H9 (cell line): Measurements from ENCODE around the gene PDPK1. TPM values are rescaled to one million over a fixed set of nuclear protein-coding genes. Genes with fewer than 3 reads are reported as not detected.
"Not testable (repeated sequence)": the region's sequence is repeated elsewhere in the genome, so short reads cannot be mapped to it uniquely, and the experiment has no call there.

Experiments
- DNase-seq: peaks from one replicate; pipeline ENCODE4 v3.0.0-alpha.2; 2017
- H2AFZ ChIP-seq: one replicate; pipeline ENCODE4 v1.6.1; 2013; ENCODE audit warnings: mild to moderate bottlenecking, low read length, control low read depth, moderate library complexity
- H2AK5ac ChIP-seq: 2 replicates; pipeline ENCODE4 v1.6.1; 2013; ENCODE audit warnings: low read length, control low read depth, mixed read lengths; ENCODE audit not compliant: insufficient read length
- H2BK120ac ChIP-seq: one replicate; pipeline ENCODE4 v1.6.1; 2013; ENCODE audit warnings: low read depth, mild to moderate bottlenecking, low read length, control low read depth, inconsistent platforms; ENCODE audit not compliant: poor library complexity, severe bottlenecking
- H2BK12ac ChIP-seq: 2 replicates; pipeline ENCODE4 v1.6.1; 2013; ENCODE audit warnings: low read length, control low read depth, mixed read lengths, low read depth; ENCODE audit not compliant: insufficient read length
- H2BK15ac ChIP-seq: 2 replicates; pipeline ENCODE4 v1.6.1; 2013; ENCODE audit warnings: low read depth, low read length, control low read depth
- H2BK20ac ChIP-seq: one replicate; pipeline ENCODE4 v1.6.1; 2013; ENCODE audit warnings: low read depth, mild to moderate bottlenecking, low read length, control low read depth, inconsistent platforms; ENCODE audit not compliant: poor library complexity, severe bottlenecking
- H2BK5ac ChIP-seq: 2 replicates; pipeline ENCODE4 v1.6.1; 2013; ENCODE audit warnings: low read length, control low read depth, mixed read lengths; ENCODE audit not compliant: insufficient read length
- H3K14ac ChIP-seq: 2 replicates; pipeline ENCODE4 v1.6.1; 2013; ENCODE audit warnings: low read length, control low read depth; ENCODE audit not compliant: insufficient read depth
- H3K18ac ChIP-seq: 2 replicates; pipeline ENCODE4 v1.6.1; 2013; ENCODE audit warnings: low read depth, mild to moderate bottlenecking, mixed read lengths, low read length, control low read depth; ENCODE audit not compliant: insufficient read length
- H3K23ac ChIP-seq: 2 replicates; pipeline ENCODE4 v1.6.1; 2013; ENCODE audit warnings: low read length, control low read depth, mixed read lengths, low read depth; ENCODE audit not compliant: insufficient read length
- H3K23me2 ChIP-seq: 2 replicates; pipeline ENCODE4 v1.6.1; 2013; ENCODE audit warnings: low read depth, mild to moderate bottlenecking, mixed read lengths, low read length, control low read depth; ENCODE audit not compliant: insufficient read length, poor library complexity, severe bottlenecking
- H3K27ac ChIP-seq: 2 replicates; pipeline ENCODE4 v1.5.1; 2013; ENCODE audit warnings: low read length, control low read depth, mixed read lengths, low read depth; ENCODE audit not compliant: insufficient read length
- H3K27me3 ChIP-seq: 2 replicates; pipeline ENCODE4 v1.6.1; 2013; ENCODE audit warnings: low read length, control low read depth, inconsistent platforms; ENCODE audit not compliant: insufficient read depth
- H3K4ac ChIP-seq: 2 replicates; pipeline ENCODE4 v1.6.1; 2013; ENCODE audit warnings: low read depth, mild to moderate bottlenecking, control low read depth, inconsistent platforms, low read length, moderate library complexity
- H3K4me1 ChIP-seq: 2 replicates; pipeline ENCODE4 v1.6.1; 2013; ENCODE audit warnings: low read length, control low read depth, inconsistent platforms; ENCODE audit not compliant: insufficient read depth
- H3K4me2 ChIP-seq: 2 replicates; pipeline ENCODE4 v1.6.1; 2013; ENCODE audit warnings: low read length, control low read depth, mixed read lengths; ENCODE audit not compliant: insufficient read length, insufficient read depth
- H3K56ac ChIP-seq: 2 replicates; pipeline ENCODE4 v1.6.1; 2013; ENCODE audit warnings: low read depth, mild to moderate bottlenecking, mixed read lengths, low read length, control low read depth; ENCODE audit not compliant: insufficient read length
- H3K79me1 ChIP-seq: 2 replicates; pipeline ENCODE4 v1.6.1; 2013; ENCODE audit warnings: low read depth, mild to moderate bottlenecking, moderate library complexity, low read length, control low read depth, inconsistent platforms; ENCODE audit not compliant: insufficient read depth, poor library complexity, severe bottlenecking
- H3K79me2 ChIP-seq: 2 replicates; pipeline ENCODE4 v1.6.1; 2013; ENCODE audit warnings: low read length, control low read depth, inconsistent platforms; ENCODE audit not compliant: insufficient read depth
- H3K9ac ChIP-seq: 2 replicates; pipeline ENCODE4 v1.6.1; 2013; ENCODE audit warnings: low read length, control low read depth, mixed read lengths; ENCODE audit not compliant: insufficient read length; ENCODE audit errors: extremely low read depth
- H3K9me3 ChIP-seq: one replicate; pipeline ENCODE4 v1.6.1; 2013; ENCODE audit warnings: low read depth, low read length, inconsistent platforms; ENCODE audit not compliant: control insufficient read depth
- H3T11ph ChIP-seq: one replicate; pipeline ENCODE4 v1.6.1; 2013; ENCODE audit warnings: mild to moderate bottlenecking, low read length, control low read depth, inconsistent platforms
- H4K20me1 ChIP-seq: one replicate; pipeline ENCODE4 v1.6.1; 2013; ENCODE audit not compliant: control insufficient read depth, insufficient read length, insufficient read depth
- H4K5ac ChIP-seq: 2 replicates; pipeline ENCODE4 v1.6.1; 2013; ENCODE audit warnings: low read depth, mild to moderate bottlenecking, mixed read lengths, low read length, control low read depth; ENCODE audit not compliant: insufficient read length
- H4K8ac ChIP-seq: replicated peaks from 2 replicates; pipeline ENCODE4 v1.6.1; 2013; ENCODE audit warnings: low read length, control low read depth, mixed read lengths, low read depth; ENCODE audit not compliant: insufficient read length
- H4K91ac ChIP-seq: 2 replicates; pipeline ENCODE4 v1.6.1; 2013; ENCODE audit warnings: low read depth, mild to moderate bottlenecking, moderate library complexity, mixed read lengths, low read length, control low read depth; ENCODE audit not compliant: insufficient read length
- H3K27ac Mint-ChIP-seq, 3 experiments: 2 replicates in 2 of 3; 3 replicates in 1 of 3; pipeline ENCODE4 v1.8.0; 2020 to 2021; ENCODE audit warnings: mixed read lengths in 3 of 3, mild to moderate bottlenecking in 1 of 3, moderate library complexity in 1 of 3
- H3K27me3 Mint-ChIP-seq: 2 replicates; pipeline ENCODE4 v1.8.0; 2021; ENCODE audit warnings: low read depth, mild to moderate bottlenecking, moderate library complexity, mixed read lengths
- H3K36me3 Mint-ChIP-seq, 3 experiments: 2 replicates in 2 of 3; 3 replicates in 1 of 3; pipeline ENCODE4 v1.8.0; 2020 to 2021; ENCODE audit warnings: low read depth in 3 of 3, mixed read lengths in 3 of 3; ENCODE audit not compliant: insufficient read depth in 1 of 3
- H3K4me1 Mint-ChIP-seq, 2 experiments: 2 replicates each; pipeline ENCODE4 v1.8.0; 2020; ENCODE audit warnings: mixed read lengths in 2 of 2
- H3K4me3 Mint-ChIP-seq, 2 experiments: 2 replicates in 1 of 2; 3 replicates in 1 of 2; pipeline ENCODE4 v1.8.0; 2020 to 2021; ENCODE audit warnings: mild to moderate bottlenecking in 2 of 2, mixed read lengths in 2 of 2, moderate library complexity in 1 of 2
- H3K9me3 Mint-ChIP-seq, 2 experiments: 2 replicates in 1 of 2; 3 replicates in 1 of 2; pipeline ENCODE4 v1.8.0; 2020; ENCODE audit warnings: mild to moderate bottlenecking in 2 of 2, mixed read lengths in 2 of 2, moderate library complexity in 1 of 2
- CTCF ChIP-seq: fragments of 200-600 bp; sonication (generic); conservative IDR thresholded peaks from 3 replicates; pipeline ENCODE4 v1.8.0; 2021; ENCODE audit warnings: antibody characterized with exemption, mild to moderate bottlenecking
- WGBS: extraction: QIAGEN DNeasy Blood & Tissue Kit; methylation state at CpG from one replicate; pipeline ENCODE4 v1.1.7; 2013; ENCODE audit warnings: missing lambda C conversion rate, low lambda C conversion rate, mixed read lengths; ENCODE audit not compliant: insufficient read length; ENCODE audit errors: extremely low coverage; 5-methylcytosine and 5-hydroxymethylcytosine counted together
- total RNA-seq: library from RNA; stranded (reverse); gene quantifications from 2 replicates; pipeline ENCODE4 v1.2.1, GENCODE V29; 2021

Gene PDPK1
- total RNA-seq, 1 experiment from 2014 or later = 32.8 TPM

DNA sequence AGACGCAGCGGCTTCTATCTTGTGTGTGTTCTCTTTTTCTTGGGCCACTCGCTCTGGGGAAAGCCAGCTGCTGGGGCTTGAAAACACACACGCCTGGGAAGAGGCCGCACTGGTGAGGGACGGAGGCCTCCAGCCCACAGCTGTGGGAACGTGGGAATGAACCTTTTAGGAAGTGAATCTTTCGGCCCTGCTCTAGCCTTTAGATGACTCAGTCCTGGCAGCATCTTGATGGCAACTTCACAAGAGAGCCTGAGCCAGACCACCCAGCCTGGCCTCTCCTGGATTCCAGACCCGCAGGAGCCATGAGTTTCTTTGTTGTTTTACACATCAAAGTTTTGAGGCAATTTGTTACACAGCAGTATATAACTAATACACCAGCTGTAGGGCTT lies 2.2 kb upstream of the PDPK1 start:
- Mint-ChIP-seq H3K4me1 (peaks cover 11 to 22% of the 10 kb centered on the region in 2 experiments), H3K9me3 (peaks cover 0 to 2% of the 10 kb centered on the region in 2 experiments; a peak in 1 of 5 replicates), H3K36me3 (0 out of 7 replicates have a peak, but pooled peaks cover 0 to 4% (median 0%) of the 10 kb centered on the region in 3 experiments), H3K4me3 (no peak overlapping the region), H3K27ac (no peak overlapping the region), H3K27me3 (peaks cover 4% of the 10 kb centered on the region; the same call in 1 of the 2 replicates)
- no peak overlapping the region for H3K18ac ChIP-seq
- H3K9ac ChIP-seq = no peak overlapping the region
- H2AK5ac ChIP-seq = no peak overlapping the region
- H4K91ac ChIP-seq = no peak overlapping the region
- H2BK20ac ChIP-seq = no peak overlapping the region
- no peak overlapping the region for H2BK12ac ChIP-seq
- peaks cover 10% of the 10 kb centered on the region for H3K23me2 ChIP-seq
- no peak overlapping the region for H2BK15ac ChIP-seq
- H3K14ac ChIP-seq = no peak overlapping the region
- H3K79me2 ChIP-seq = peaks cover 3% of the 10 kb centered on the region; the same call in 1 of the 2 replicates
- H4K20me1 ChIP-seq = no peaks in the 10 kb centered on the region
- no peak overlapping the region for H3K27ac ChIP-seq
- TF ChIP-seq CTCF = no peak
- H2BK5ac ChIP-seq = no peak overlapping the region
- H3K4ac ChIP-seq = no peak overlapping the region
- H3K23ac ChIP-seq = no peak overlapping the region
- no peak overlapping the region for H3T11ph ChIP-seq
- DNase-seq = no peak
- H3K79me1 ChIP-seq = peaks cover 6% of the 10 kb centered on the region
- no CpG with 5 or more reads among the region's 9 CpGs for WGBS
- no peaks in the 10 kb centered on the region for H3K27me3 ChIP-seq
- no peak overlapping the region for H4K8ac ChIP-seq
- no peaks in the 10 kb centered on the region; the same call in 1 of the 2 replicates for H3K4me1 ChIP-seq
- no peak overlapping the region for H3K56ac ChIP-seq
- H3K4me2 ChIP-seq = no peak overlapping the region
- H2AFZ ChIP-seq = no peak overlapping the region
- H2BK120ac ChIP-seq = no peak overlapping the region
- no peaks in the 10 kb centered on the region for H3K9me3 ChIP-seq
- H4K5ac ChIP-seq = no peak overlapping the region

DNA sequence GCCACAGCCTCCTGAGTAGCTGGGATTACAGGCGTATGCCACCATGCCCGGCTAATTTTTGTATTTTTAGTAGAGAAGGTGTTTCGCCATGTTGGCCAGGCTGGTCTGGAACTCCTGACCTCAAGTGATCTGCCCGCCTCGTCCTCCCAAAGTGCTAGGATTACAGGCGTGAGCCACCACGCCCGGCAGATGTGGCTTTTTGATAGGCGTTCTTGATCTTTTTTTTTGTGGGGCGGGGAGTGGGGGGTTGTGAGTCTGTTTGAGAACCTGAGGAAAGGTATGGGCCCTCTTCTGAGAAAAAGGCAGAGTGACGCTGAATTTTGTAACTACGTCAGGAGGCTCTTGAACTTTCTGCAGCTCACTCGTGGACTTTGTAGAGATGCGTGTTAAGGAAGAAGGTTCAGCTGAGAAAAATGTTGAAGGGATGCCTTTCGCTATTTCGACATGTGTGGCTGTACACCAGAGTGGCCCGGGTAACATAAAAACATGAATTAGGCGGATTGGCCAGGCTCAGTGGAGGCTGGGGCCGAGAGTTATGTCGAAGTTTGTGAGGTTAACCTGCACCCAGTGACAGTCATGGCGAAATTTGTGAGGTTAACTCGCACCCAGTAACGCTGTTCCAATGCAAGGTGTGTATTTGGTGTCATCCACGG lies 1.5 kb downstream of the PDPK1 start:
- not testable (repeated sequence) for H3K79me1 ChIP-seq, H3T11ph ChIP-seq, H3K9me3 Mint-ChIP-seq, H2BK20ac ChIP-seq, H3K9me3 ChIP-seq, H3K23ac ChIP-seq, DNase-seq, H2BK12ac ChIP-seq, H3K14ac ChIP-seq, H3K27me3 ChIP-seq, H4K91ac ChIP-seq, H3K4ac ChIP-seq, H3K18ac ChIP-seq, H3K36me3 Mint-ChIP-seq, H2AK5ac ChIP-seq, H2AFZ ChIP-seq, H2BK120ac ChIP-seq, H3K56ac ChIP-seq, H3K27ac ChIP-seq, H3K79me2 ChIP-seq, H3K9ac ChIP-seq, H4K20me1 ChIP-seq, H4K5ac ChIP-seq, H2BK15ac ChIP-seq, H3K4me2 ChIP-seq, H2BK5ac ChIP-seq, H3K23me2 ChIP-seq, H4K8ac ChIP-seq, H3K27ac Mint-ChIP-seq, H3K4me1 ChIP-seq, H3K27me3 Mint-ChIP-seq
- Mint-ChIP-seq H3K4me3 (peak overlapping the region; percentile 68 to 79), H3K4me1 (peaks cover 7 to 11% of the 10 kb centered on the region in 2 experiments)
- no CpG with 5 or more reads among the region's 24 CpGs for WGBS
